Endothelial cell of umbilical vein (primary cell): ENCODE measurements around the gene MTAP. TPM values are rescaled to one million over a fixed set of nuclear protein-coding genes. Genes with fewer than 3 reads are reported as not detected.

Source experiments
- BruUV-seq: library from RNA; stranded (reverse); fragments of 400-500 nt; replicated peaks from 2 replicates; lab custom pipeline; 2021; lab: Mats Ljungman, UMichigan
- CTCF ChIA-PET: fragments of 300-600, 350-600 bp; sonication (Branson Sonifier 250); formaldehyde crosslinking; loops from one replicate; lab custom pipeline; 2021; ENCODE audit warnings: antibody characterized with exemption, inconsistent platforms; lab: Charles Lee
- POLR2A ChIA-PET: fragments of 300-600, 350-600 bp; sonication (Branson Sonifier 250); formaldehyde crosslinking; loops from one replicate; lab custom pipeline; 2021; ENCODE audit warnings: antibody characterized with exemption, inconsistent platforms; lab: Charles Lee
- DNase-seq: peaks from one replicate; pipeline ENCODE4 v3.0.0-alpha.2; 2011; ENCODE audit warnings: low read depth, low spot score
- FAIRE-seq: peaks from 2 replicates; lab custom pipeline; 2011; peaks lifted over from hg19 to GRCh38; lab: Jason Lieb, UNC
- H2AFZ ChIP-seq: 2 replicates; pipeline ENCODE4 v1.6.0; 2012; ENCODE audit warnings: low read depth, low read length, control low read depth, inconsistent platforms
- H3K27ac ChIP-seq: 2 replicates; pipeline ENCODE4 v1.5.1; 2011; ENCODE audit warnings: low read depth, mild to moderate bottlenecking, control low read depth, low read length, moderate library complexity; ENCODE audit not compliant: insufficient read depth
- H3K27me3 ChIP-seq, 2 experiments: 2 replicates each; pipeline versions ENCODE4 v1.6.0 to v1.6.1; 2011; ENCODE audit warnings: low read length in 2 of 2, mixed read lengths in 1 of 2; ENCODE audit not compliant: control insufficient read depth in 2 of 2, insufficient read depth in 2 of 2
- H3K36me3 ChIP-seq, 2 experiments: 2 replicates in 1 of 2; 3 replicates in 1 of 2; pipeline ENCODE4 v1.5.1; 2011; ENCODE audit warnings: low read length in 2 of 2, mild to moderate bottlenecking in 1 of 2, moderate library complexity in 1 of 2; ENCODE audit not compliant: control insufficient read depth in 2 of 2, insufficient read depth in 2 of 2; ENCODE audit errors: extremely low read depth in 1 of 2
- H3K4me1 ChIP-seq: 3 replicates; pipeline ENCODE4 v1.5.1; 2011; ENCODE audit warnings: mild to moderate bottlenecking, low read length; ENCODE audit not compliant: control insufficient read depth, insufficient read depth; ENCODE audit errors: extremely low read depth
- H3K4me2 ChIP-seq: 2 replicates; pipeline ENCODE4 v1.6.1; 2011; ENCODE audit warnings: low read length, control low read depth, mixed read lengths; ENCODE audit not compliant: insufficient read depth
- H3K4me3 ChIP-seq, 3 experiments: fragments of 200-600 bp in 1 of 3; sonication (generic), shearing (Covaris generic) in 1 of 3; replicated peaks in 1 of 3; 2 replicates each; pipeline ENCODE4 v1.5.1; 2011 to 2016; ENCODE audit warnings: control low read depth in 3 of 3, low read length in 3 of 3, mild to moderate bottlenecking in 2 of 3, inconsistent platforms in 1 of 3, low read depth in 1 of 3, moderate library complexity in 1 of 3; ENCODE audit not compliant: insufficient read depth in 1 of 3
- H3K79me2 ChIP-seq: 2 replicates; pipeline ENCODE4 v1.6.0; 2012; ENCODE audit warnings: low read length, inconsistent platforms; ENCODE audit not compliant: control insufficient read depth, insufficient read depth
- H3K9ac ChIP-seq: replicated peaks from 2 replicates; pipeline ENCODE3; 2011; ENCODE audit warnings: low read length, control low read depth; ENCODE audit not compliant: insufficient read depth; ENCODE audit errors: extremely low read depth
- H3K9me1 ChIP-seq: replicated peaks from 3 replicates; pipeline ENCODE4 v1.6.0; 2011; ENCODE audit warnings: mild to moderate bottlenecking, low read length; ENCODE audit not compliant: control insufficient read depth, insufficient read depth; ENCODE audit errors: extremely low read depth
- H3K9me3 ChIP-seq: replicated peaks from 2 replicates; pipeline ENCODE4 v1.5.1; 2012; ENCODE audit warnings: low read length, inconsistent platforms; ENCODE audit not compliant: control insufficient read depth, insufficient read depth
- H4K20me1 ChIP-seq: replicated peaks from 2 replicates; pipeline ENCODE3; 2011; ENCODE audit warnings: mild to moderate bottlenecking, low read length; ENCODE audit not compliant: control insufficient read depth, insufficient read depth; ENCODE audit errors: extremely low read depth
- EZH2 ChIP-seq: IDR thresholded peaks from 2 replicates; pipeline ENCODE4 v1.6.1; 2012; ENCODE audit warnings: borderline replicate concordance, low read depth, mild to moderate bottlenecking, moderate library complexity, low read length, inconsistent platforms; ENCODE audit not compliant: severe bottlenecking
- FOS ChIP-seq: IDR thresholded peaks from 2 replicates; pipeline ENCODE4 v1.6.1; 2011; ENCODE audit warnings: mild to moderate bottlenecking, low read length, moderate library complexity, borderline replicate concordance; ENCODE audit not compliant: insufficient read depth
- GATA2 ChIP-seq: IDR thresholded peaks from 2 replicates; pipeline ENCODE4 v1.7.0; 2011; ENCODE audit warnings: low read depth, mild to moderate bottlenecking, moderate library complexity, mixed read lengths, low read length; ENCODE audit not compliant: insufficient read length, insufficient read depth
- JUN ChIP-seq: IDR thresholded peaks from 2 replicates; pipeline ENCODE4 v1.6.1; 2011; ENCODE audit warnings: borderline replicate concordance, low read depth; ENCODE audit not compliant: insufficient read length, insufficient read depth
- MAX ChIP-seq: IDR thresholded peaks from 2 replicates; pipeline ENCODE4 v1.6.1; 2011; ENCODE audit not compliant: insufficient read depth, insufficient read length
- MYC ChIP-seq: IDR thresholded peaks from one replicate; pipeline ENCODE4 v1.6.1; 2011; ENCODE audit warnings: mild to moderate bottlenecking, low read depth, low read length
- POLR2A ChIP-seq: IDR thresholded peaks from 2 replicates; pipeline ENCODE4 v1.6.1; 2012; ENCODE audit warnings: low read depth, mild to moderate bottlenecking, control low read depth, low read length
- POLR2AphosphoS5 ChIP-seq: IDR thresholded peaks from 2 replicates; pipeline ENCODE4 v1.6.1; 2012; ENCODE audit warnings: low read depth, mild to moderate bottlenecking, control low read depth, low read length, moderate library complexity; ENCODE audit not compliant: insufficient read depth
- dilution Hi-C: fragments of 300-500 bp; cut with MboI; formaldehyde crosslinking; loops from one replicate; pipeline ENCODE4 v1.15.0; 2019; ENCODE audit warnings: low sequenced_read_pairs; ENCODE audit not compliant: extremely low pct_ligation_motif_present
- intact Hi-C: fragments of 100-400 bp; cut with micrococcal nuclease; formaldehyde crosslinking; loops from one replicate; pipeline ENCODE4 v1.10.0; 2022
- polyA plus RNA-seq, 4 experiments: library from polyadenylated mRNA; depleted of rRNA in 3 of 4; stranded (reverse) in 3 of 4; unstranded in 1 of 4; fragments of >200 nt; gene quantifications; 2 replicates each; pipeline versions ENCODE4 v1.2.1 to v1.2.3, GENCODE V29; 2011 to 2012; ENCODE audit warnings: missing spikeins in 1 of 4
- total RNA-seq: library from RNA; stranded (reverse); gene quantifications from 2 replicates; pipeline ENCODE4 v1.2.3, GENCODE V29; 2021
- TF ChIP-seq, protein P1 (sequence below), 2 donors: IDR thresholded peaks; 1 replicate in 1 of 2; 2 replicates in 1 of 2; pipeline ENCODE4 v1.5.1; 2011; ENCODE audit warnings: low read length in 2 of 2, mild to moderate bottlenecking in 2 of 2, moderate library complexity in 2 of 2, control low read depth in 1 of 2, inconsistent platforms in 1 of 2, low read depth in 1 of 2; ENCODE audit not compliant: insufficient read depth in 1 of 2; ENCODE audit errors: extremely low read depth in 1 of 2

MTAP gene
- total and polyA plus RNA-seq, 2 donors (not counting 3 experiments of a cell fraction or from before 2014, with no cell fraction given), result 11.3 to 55.1 TPM

DNA sequence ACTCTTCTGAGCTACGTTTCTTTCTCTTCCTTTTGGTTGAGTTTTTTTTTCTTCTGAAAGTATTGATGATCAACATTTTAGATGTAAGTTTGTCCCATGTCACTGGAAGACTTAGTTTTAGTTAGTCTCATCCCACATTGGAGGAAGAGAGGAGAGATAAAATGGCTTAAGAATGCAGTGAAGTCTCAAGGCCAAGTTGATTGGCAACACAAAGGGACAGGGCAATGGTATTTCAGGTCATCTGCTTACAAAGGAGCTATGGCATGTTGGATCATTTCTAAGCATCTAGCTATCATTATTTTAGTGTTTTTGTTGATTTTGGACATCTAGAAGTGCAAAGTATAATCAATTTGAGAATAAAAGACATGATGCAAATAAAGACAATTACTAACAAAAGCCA, 133.2 kb downstream of the MTAP start:
- Histone ChIP-seq H3K4me3 (no peak overlapping the region), H3K9me1 (no peaks in the 10 kb centered on the region), H4K20me1 (no peaks in the 10 kb centered on the region), H3K27me3 (no peaks in the 10 kb centered on the region), H3K9ac (no peak overlapping the region), H3K36me3 (no peaks in the 10 kb centered on the region), H3K4me2 (no peak overlapping the region), H3K27ac (no peak overlapping the region), H3K4me1 (no peaks in the 10 kb centered on the region), H3K9me3 (no peaks in the 10 kb centered on the region), H2AFZ (no peak overlapping the region), H3K79me2 (no peaks in the 10 kb centered on the region)
- intact Hi-C loops (no loop called here), dilution Hi-C loops (no loop called here)
- no peak for DNase-seq
- TF ChIP-seq MYC (no peak), POLR2A (no peak), GATA2 (no peak), JUN (no peak), MAX (no peak), POLR2AphosphoS5 (no peak), FOS (no peak), EZH2 (no peak)
- TF ChIP-seq, protein P1, sequence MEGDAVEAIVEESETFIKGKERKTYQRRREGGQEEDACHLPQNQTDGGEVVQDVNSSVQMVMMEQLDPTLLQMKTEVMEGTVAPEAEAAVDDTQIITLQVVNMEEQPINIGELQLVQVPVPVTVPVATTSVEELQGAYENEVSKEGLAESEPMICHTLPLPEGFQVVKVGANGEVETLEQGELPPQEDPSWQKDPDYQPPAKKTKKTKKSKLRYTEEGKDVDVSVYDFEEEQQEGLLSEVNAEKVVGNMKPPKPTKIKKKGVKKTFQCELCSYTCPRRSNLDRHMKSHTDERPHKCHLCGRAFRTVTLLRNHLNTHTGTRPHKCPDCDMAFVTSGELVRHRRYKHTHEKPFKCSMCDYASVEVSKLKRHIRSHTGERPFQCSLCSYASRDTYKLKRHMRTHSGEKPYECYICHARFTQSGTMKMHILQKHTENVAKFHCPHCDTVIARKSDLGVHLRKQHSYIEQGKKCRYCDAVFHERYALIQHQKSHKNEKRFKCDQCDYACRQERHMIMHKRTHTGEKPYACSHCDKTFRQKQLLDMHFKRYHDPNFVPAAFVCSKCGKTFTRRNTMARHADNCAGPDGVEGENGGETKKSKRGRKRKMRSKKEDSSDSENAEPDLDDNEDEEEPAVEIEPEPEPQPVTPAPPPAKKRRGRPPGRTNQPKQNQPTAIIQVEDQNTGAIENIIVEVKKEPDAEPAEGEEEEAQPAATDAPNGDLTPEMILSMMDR (IDR thresholded peaks at IDR 0.05; ENCODE audit: extremely low read depth in 1 of 2, insufficient read depth in 1 of 2, low read depth in 1 of 2, low read length in 2 of 2), result no peak
- CTCF ChIA-PET, result interaction anchor here (0.8 kb wide), 1 partner anchor 11 kb away, joined by 3 read pairs; no protein-coding TSS in a partner anchor
- POLR2A ChIA-PET, result interaction anchor here (0.6 kb wide), 1 partner anchor 18 kb away, joined by 3 read pairs; no protein-coding TSS in a partner anchor
- FAIRE-seq, result no peak
- no TSS peak for BruUV-seq
